Keratinocyte (primary cell): Measurements from ENCODE around the gene ZNF407.

Experiments used
- EZH2 ChIP-seq: IDR thresholded peaks from one replicate; pipeline ENCODE4 v1.6.1; 2012; ENCODE audit warnings: inconsistent platforms, mild to moderate bottlenecking, low read length, moderate library complexity
- TF ChIP-seq, protein P1 (sequence below), 3 experiments: IDR thresholded peaks in 1 of 3; conservative IDR thresholded peaks in 1 of 3; optimal IDR thresholded peaks in 1 of 3; 2 replicates in 2 of 3; 3 replicates in 1 of 3; pipeline versions ENCODE3 to v1.5.1; 2011; ENCODE audit warnings: low read length in 3 of 3, mild to moderate bottlenecking in 3 of 3, moderate library complexity in 2 of 3, control low read depth in 1 of 3, inconsistent platforms in 1 of 3; ENCODE audit not compliant: insufficient read depth in 2 of 3; ENCODE audit errors: extremely low read depth in 1 of 3

DNA sequence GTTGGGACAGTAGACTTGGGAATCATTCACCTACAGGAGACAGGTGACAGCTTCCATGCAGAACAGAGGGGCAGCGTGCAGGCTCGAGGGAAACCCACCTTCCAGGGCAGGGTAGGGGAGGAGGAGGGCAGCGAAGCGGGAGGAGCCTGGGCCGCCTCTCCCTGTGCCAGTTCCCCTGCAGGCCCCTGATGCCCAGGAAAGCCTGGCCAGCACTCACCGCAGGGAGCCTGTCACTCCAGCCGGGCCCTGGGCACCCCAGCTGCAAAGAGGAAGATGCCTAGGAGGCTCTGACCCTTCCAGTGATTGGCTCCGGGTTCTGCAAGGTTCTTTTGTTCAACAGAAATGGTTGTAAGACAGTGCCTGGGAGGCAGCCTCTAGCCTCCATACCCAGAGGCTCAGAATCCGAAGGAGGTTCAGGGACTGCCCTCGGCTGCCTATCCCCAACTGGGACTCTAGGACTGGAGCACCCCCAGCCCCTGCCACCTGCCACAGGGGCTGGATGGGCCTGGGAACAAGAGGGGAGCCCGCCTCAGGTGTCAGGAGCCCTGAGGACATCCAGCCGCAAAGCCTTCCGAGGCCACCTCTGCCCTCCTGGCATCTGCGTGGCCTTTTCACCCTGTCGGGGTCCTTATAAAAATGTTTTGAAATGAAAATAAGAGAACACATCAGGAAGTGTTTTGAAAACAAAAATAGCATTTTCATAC, 508.0 kb downstream of the ZNF407 start:
- TF ChIP-seq, protein P1, sequence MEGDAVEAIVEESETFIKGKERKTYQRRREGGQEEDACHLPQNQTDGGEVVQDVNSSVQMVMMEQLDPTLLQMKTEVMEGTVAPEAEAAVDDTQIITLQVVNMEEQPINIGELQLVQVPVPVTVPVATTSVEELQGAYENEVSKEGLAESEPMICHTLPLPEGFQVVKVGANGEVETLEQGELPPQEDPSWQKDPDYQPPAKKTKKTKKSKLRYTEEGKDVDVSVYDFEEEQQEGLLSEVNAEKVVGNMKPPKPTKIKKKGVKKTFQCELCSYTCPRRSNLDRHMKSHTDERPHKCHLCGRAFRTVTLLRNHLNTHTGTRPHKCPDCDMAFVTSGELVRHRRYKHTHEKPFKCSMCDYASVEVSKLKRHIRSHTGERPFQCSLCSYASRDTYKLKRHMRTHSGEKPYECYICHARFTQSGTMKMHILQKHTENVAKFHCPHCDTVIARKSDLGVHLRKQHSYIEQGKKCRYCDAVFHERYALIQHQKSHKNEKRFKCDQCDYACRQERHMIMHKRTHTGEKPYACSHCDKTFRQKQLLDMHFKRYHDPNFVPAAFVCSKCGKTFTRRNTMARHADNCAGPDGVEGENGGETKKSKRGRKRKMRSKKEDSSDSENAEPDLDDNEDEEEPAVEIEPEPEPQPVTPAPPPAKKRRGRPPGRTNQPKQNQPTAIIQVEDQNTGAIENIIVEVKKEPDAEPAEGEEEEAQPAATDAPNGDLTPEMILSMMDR (optimal IDR thresholded peaks at IDR 0.05 in 1 of 3, IDR thresholded peaks at IDR 0.05 in 1 of 3, conservative IDR thresholded peaks at IDR 0.05 in 1 of 3; ENCODE audit: extremely low read depth in 1 of 3, insufficient read depth in 2 of 3, low read length in 3 of 3) = no peak
- TF ChIP-seq EZH2 = no peak
